IPS-18a (cell line): ENCODE data around the gene ZDHHC13.

ENCODE experiments used
- H3K27ac ChIP-seq: one replicate; pipeline ENCODE4 v1.5.1; 2013; ENCODE audit warnings: low read length
- H3K27me3 ChIP-seq: one replicate; pipeline ENCODE4 v1.6.1; 2013; ENCODE audit warnings: mild to moderate bottlenecking, low read length; ENCODE audit not compliant: control insufficient read depth, insufficient read depth
- H3K36me3 ChIP-seq: one replicate; pipeline ENCODE4 v1.6.1; 2013; ENCODE audit warnings: low read depth, low read length; ENCODE audit not compliant: control insufficient read depth
- H3K4me1 ChIP-seq: one replicate; pipeline ENCODE4 v1.6.1; 2013; ENCODE audit warnings: low read depth, low read length; ENCODE audit not compliant: control insufficient read depth
- H3K4me3 ChIP-seq: one replicate; pipeline ENCODE4 v1.5.1; 2013; ENCODE audit warnings: low read length
- H3K9ac ChIP-seq: one replicate; pipeline ENCODE4 v1.6.1; 2013; ENCODE audit warnings: mild to moderate bottlenecking, low read length, moderate library complexity
- H3K9me3 ChIP-seq: one replicate; pipeline ENCODE4 v1.6.1; 2013; ENCODE audit warnings: low read depth, low read length; ENCODE audit not compliant: control insufficient read depth

Gene ZDHHC13

DNA sequence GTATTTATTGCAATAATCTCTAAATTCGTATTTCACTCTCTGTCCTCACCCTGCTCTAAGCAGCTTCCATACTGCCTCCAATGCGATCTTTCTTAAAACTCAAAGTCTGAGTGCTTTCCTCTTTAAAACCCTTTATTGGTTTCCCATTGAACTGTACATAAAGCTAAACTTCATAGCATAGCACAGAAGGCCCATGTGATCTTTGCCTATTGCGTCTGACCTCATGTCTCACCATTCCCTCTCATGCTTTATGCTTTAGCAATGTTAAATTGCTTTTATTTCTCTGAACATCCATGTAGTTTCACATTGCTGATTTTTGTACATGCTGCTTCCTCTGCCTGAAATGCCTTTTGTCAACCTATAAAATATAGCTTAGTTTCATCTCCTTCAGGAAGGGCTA is 28.4 kb downstream of the ZDHHC13 start:
- H3K27ac ChIP-seq: no peak overlapping the region

DNA sequence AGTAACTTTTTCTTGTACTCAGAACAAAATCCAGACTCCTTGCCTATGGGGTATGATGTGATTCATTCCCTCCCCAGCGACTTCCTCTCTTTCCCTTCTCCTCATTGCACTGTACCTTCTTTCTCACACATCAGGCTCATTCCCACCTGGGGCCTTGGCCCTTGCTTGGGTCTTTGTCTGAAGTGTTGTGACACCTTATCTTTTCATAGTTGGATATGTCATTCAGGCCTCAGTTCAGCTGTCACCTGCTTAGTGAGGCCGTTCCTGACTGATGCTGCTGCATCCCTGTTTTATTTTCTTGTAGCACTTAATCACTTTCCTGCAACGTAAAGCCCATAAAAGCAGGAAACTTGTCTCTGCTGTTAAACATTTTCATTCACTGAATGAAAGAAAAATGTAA is 39.9 kb downstream of the ZDHHC13 start:
- Histone ChIP-seq H3K4me1 (no peaks in the 10 kb centered on the region), H3K36me3 (peaks cover 32% of the 10 kb centered on the region), H3K4me3 (no peak overlapping the region), H3K27me3 (no peaks in the 10 kb centered on the region), H3K27ac (no peak overlapping the region), H3K9me3 (no peaks in the 10 kb centered on the region), H3K9ac (no peak overlapping the region)

More for the DNA sequence above, 28.4 kb downstream of the ZDHHC13 start:
- no peak overlapping the region for H3K9ac ChIP-seq
- H3K27me3 ChIP-seq: no peaks in the 10 kb centered on the region
- H3K4me1 ChIP-seq: no peaks in the 10 kb centered on the region
- peaks cover 20% of the 10 kb centered on the region for H3K36me3 ChIP-seq
- H3K9me3 ChIP-seq: no peaks in the 10 kb centered on the region
- no peak overlapping the region for H3K4me3 ChIP-seq

DNA sequence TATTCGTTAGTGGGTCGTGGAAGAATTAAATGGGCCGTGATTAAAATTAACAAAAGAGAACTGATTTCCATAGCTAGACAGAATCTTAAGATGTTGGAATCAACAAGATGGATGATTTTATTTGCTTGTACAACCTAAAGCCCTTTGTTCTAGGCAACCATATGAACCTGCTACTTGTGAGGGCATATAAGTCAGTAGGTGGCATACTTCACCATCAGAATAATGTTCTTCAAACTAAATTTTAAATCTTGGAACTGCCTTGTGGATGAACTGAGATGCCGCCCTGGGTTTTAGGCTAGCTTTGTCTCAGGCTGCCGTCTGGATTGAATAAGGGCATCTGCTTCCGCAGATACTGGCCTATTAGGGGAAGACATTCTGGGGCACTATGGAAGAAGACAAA is 43.9 kb downstream of the ZDHHC13 start:
- peaks cover 40% of the 10 kb centered on the region for H3K36me3 ChIP-seq
- H3K27me3 ChIP-seq: no peaks in the 10 kb centered on the region
- H3K4me1 ChIP-seq: no peaks in the 10 kb centered on the region
- no peaks in the 10 kb centered on the region for H3K9me3 ChIP-seq
- H3K4me3 ChIP-seq: no peak overlapping the region
- H3K9ac ChIP-seq: no peak overlapping the region
- H3K27ac ChIP-seq: no peak overlapping the region

DNA sequence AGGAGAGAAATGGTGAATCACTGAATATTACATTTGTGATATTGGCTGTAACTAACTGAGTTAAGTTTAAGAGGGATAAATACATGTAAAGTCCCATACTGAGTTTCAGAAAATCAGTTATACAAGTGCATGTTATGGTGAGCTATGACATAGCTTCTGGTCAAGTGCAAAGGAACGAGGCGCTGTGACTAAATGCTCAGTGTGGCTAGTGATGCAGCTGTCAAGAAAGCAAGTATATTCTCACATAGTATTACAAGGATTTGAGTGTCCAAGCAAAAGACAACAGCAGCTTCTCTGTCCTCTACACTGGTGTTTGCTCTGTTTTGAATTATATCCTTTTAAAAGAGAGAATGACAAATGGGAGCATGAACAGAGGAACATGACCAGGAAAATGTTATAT is 44.7 kb downstream of the ZDHHC13 start:
- Histone ChIP-seq H3K4me1 (no peaks in the 10 kb centered on the region), H3K4me3 (no peak overlapping the region), H3K27ac (no peak overlapping the region), H3K36me3 (peaks cover 47% of the 10 kb centered on the region), H3K9me3 (no peaks in the 10 kb centered on the region), H3K9ac (no peak overlapping the region), H3K27me3 (no peaks in the 10 kb centered on the region)

DNA sequence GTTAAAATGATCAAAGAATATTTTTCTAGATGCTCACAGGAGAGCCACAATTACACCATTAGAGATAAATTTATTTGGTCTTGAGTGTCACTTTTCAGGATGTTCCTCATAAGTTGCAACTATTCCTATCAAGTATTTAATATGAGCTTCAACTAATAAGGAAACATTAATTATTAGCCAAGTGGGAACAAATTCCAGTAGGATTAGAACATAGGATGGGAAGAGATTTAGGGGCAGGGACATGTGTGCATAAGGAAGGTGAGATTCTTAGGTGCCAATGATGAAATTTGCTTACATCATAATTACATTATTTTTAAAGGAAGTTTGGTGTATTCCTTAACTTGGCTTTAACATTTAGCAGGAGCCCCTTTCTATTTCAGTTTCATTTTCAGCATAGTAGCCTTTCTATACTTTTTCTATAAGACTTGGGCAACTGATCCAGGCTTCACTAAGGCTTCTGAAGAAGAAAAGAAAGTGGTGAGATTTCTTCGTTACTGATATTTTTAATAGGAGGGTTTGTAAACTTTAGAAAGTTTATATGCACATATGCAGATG is 46.1 kb downstream of the ZDHHC13 start:
- no peaks in the 10 kb centered on the region for H3K27me3 ChIP-seq
- H3K9me3 ChIP-seq: no peaks in the 10 kb centered on the region
- peaks cover 46% of the 10 kb centered on the region for H3K36me3 ChIP-seq
- no peak overlapping the region for H3K27ac ChIP-seq
- H3K9ac ChIP-seq: no peak overlapping the region
- no peak overlapping the region for H3K4me3 ChIP-seq
- H3K4me1 ChIP-seq: no peaks in the 10 kb centered on the region

DNA sequence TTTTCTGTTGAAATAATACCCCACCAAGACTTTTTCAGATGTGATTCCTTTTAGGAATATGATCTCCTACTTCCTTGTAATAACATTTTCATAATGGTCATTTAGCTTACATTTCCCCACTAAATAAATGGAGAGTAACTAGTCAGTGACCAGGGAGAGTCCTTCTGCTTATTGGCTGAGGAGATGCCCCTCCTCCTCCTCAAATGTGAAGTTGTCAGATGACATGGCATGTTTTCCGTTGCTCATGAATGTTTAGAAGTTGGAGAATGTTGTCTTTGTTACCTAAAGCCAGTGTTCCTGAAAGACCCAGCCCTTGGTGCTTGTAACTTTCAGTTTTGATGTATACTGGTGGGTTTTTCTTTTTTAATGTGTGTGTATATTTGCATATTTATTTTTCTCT is 46.6 kb downstream of the ZDHHC13 start:
- Histone ChIP-seq H3K4me3 (no peak overlapping the region), H3K36me3 (peaks cover 52% of the 10 kb centered on the region), H3K27me3 (no peaks in the 10 kb centered on the region), H3K4me1 (no peaks in the 10 kb centered on the region), H3K9me3 (no peaks in the 10 kb centered on the region), H3K9ac (no peak overlapping the region), H3K27ac (no peak overlapping the region)

DNA sequence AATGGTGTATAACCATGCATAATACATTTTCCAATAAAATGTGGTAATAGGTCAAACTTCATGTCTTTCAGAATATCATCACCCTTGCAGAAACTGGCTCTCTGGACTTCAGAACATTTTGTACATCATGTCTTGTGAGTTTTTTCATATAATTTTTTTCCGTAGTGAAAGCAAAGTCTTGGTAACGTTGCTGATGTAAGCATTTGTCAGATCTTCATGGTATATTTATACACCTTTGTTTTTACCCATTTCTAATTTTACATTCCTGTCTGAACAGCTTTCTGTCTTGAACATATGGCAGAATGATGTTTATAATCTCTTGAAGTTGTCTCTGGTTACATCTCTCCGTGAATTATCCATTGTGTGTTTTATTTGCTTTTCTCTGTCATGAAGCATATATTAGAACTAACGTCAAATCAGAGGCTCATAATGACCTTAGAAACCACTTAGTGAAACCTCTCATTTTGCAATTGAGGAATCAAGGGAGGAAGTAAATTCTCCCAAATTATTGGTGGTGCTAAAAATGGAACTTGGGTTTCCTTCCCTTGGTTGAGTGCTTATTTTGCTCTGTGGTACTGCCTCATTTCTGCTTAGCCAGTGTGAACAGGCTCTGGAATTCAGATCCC is 47.4 kb downstream of the ZDHHC13 start:
- Histone ChIP-seq H3K27me3 (no peaks in the 10 kb centered on the region), H3K27ac (no peak overlapping the region), H3K4me3 (no peak overlapping the region), H3K4me1 (no peaks in the 10 kb centered on the region), H3K9me3 (no peaks in the 10 kb centered on the region), H3K36me3 (peaks cover 48% of the 10 kb centered on the region), H3K9ac (no peak overlapping the region)

DNA sequence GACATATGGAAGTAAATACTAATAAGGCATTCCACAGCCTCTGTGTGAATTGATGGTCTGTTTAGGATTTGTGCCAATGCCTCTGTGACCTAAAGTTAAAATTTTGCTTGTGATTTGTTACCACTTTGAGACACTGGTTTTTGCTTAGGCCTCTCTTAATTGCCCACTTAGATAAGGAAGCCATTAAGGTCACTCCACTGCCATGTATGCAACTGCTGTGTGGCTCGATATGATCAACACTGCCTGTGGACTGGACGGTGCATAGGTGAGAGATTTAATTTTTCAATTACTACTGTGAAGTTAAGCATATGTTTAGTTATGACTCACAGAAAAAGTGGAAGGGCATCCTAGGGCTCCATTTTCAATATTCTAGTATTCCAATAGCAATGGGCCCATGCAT is 47.9 kb downstream of the ZDHHC13 start:
- H3K4me3 ChIP-seq: no peak overlapping the region
- H3K9me3 ChIP-seq: no peaks in the 10 kb centered on the region
- H3K27me3 ChIP-seq: no peaks in the 10 kb centered on the region
- H3K36me3 ChIP-seq: peaks cover 43% of the 10 kb centered on the region
- no peak overlapping the region for H3K9ac ChIP-seq
- H3K27ac ChIP-seq: no peak overlapping the region
- H3K4me1 ChIP-seq: no peaks in the 10 kb centered on the region

DNA sequence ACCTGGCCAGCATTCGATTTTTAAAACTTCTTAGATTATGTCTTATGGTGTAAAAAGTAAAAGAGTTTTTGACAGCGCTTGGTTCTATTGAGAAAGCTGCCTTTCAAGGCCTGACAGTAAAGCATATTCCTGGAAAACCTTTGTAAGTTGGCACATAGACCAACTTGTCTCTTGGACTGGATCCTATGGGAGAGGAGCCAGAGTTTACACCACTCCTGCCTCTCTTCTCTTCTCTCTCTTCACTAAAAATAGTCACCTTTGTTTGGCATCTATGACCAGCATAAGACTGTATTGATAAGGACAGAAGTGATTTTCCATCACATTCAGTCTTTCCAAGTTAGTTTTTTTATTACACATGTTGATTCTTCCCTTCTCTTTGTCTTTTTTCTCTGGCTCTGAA is 51.1 kb downstream of the ZDHHC13 start:
- Histone ChIP-seq H3K36me3 (peaks cover 58% of the 10 kb centered on the region), H3K4me3 (no peak overlapping the region), H3K4me1 (no peaks in the 10 kb centered on the region), H3K9me3 (no peaks in the 10 kb centered on the region), H3K27me3 (no peaks in the 10 kb centered on the region), H3K9ac (no peak overlapping the region), H3K27ac (no peak overlapping the region)

DNA sequence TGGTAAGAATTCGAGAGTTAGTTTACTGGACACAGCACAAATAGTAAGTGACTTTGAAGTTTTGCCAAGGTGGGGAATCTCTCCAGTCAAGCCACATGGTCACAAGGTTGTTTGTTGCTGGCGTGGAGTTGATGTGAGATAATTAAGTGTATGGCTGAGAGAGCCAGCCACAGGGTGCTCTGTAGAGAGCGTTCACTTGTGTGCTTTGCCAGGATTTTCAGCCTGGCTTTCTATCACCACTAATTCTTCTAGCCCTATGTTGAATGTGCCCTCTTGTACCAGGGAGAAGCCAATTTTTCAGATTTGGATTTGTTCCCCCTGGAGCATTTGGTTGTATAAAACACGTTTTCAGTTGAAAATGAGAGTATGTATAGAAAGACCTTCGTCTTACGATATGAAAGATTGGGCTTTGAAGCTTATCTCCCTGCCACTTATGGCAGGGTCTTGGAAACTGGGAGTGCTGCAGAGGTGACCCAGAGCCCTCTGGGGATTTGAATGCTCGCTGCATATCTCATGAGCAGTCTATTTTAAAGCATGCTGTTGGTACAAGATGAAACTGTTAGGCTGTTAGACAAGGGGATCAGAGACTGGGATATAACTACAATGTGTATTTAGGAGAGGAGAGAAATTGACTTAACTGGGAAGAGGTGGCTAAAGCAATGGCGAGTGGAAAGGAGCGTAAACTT is 56.2 kb downstream of the ZDHHC13 start:
- Histone ChIP-seq H3K9me3 (no peaks in the 10 kb centered on the region), H3K4me3 (no peak overlapping the region), H3K4me1 (no peaks in the 10 kb centered on the region), H3K36me3 (peaks cover 46% of the 10 kb centered on the region), H3K9ac (no peak overlapping the region), H3K27ac (no peak overlapping the region), H3K27me3 (no peaks in the 10 kb centered on the region)

DNA sequence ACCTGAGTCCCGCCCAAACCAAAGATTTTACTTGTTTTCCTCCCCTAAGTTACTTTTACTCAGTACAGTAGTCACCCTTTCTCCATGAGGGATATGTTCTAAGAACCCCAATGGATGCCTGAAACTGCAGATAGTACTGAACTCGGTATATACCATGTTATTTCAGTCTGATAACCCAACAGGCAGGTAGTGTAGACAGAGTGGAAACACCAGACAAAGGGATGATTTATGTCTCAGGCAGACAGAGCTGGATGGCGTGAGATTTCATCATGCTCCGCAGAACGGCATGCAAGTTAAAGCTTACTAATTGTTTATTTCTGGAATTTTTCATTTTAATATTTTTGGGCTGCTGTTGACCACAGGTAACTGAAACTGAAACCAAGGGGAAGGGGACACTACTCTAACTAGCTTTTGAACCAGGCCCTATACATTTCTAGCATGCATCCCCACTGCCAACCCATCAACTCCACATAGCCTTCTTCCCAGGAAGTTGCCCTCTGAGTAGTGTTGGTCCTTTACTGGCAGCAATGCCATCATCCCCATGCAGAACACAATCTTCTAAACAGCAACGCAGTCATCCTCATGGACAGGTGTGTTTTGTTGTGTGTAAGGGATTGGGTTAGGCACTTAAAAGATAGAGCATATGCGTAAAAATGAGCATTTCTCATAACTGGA is 57.1 kb downstream of the ZDHHC13 start:
- Histone ChIP-seq H3K4me3 (no peak overlapping the region), H3K4me1 (no peaks in the 10 kb centered on the region), H3K27me3 (no peaks in the 10 kb centered on the region), H3K36me3 (peaks cover 39% of the 10 kb centered on the region), H3K27ac (no peak overlapping the region), H3K9me3 (no peaks in the 10 kb centered on the region), H3K9ac (no peak overlapping the region)
